K562 (cell line): ENCODE measurements around the gene DNAJC11. TPM values are rescaled to one million over a fixed set of nuclear protein-coding genes. Genes with fewer than 3 reads are reported as not detected.

Experiments used
- CHD2 ChIP-seq: IDR thresholded peaks from 2 replicates; pipeline ENCODE4 v1.6.1; 2011; ENCODE audit warnings: low read depth, low read length
- CXXC5 ChIP-seq: fragments of 250-450 bp; sonication (Bioruptor Pico); IDR thresholded peaks from 2 replicates; pipeline ENCODE4 v1.8.0; 2022; ENCODE audit warnings: inconsistent platforms, mild to moderate bottlenecking, moderate library complexity
- FOXP4 ChIP-seq: sonication (generic); formaldehyde crosslinking; IDR thresholded peaks from 2 replicates; pipeline ENCODE4 v1.8.0; 2022; ENCODE audit warnings: mild to moderate bottlenecking, missing genetic modification reagents, borderline replicate concordance
- HDAC3 ChIP-seq: fragments of 450-650 bp; IDR thresholded peaks from 2 replicates; pipeline ENCODE4 v1.6.1; 2018; ENCODE audit warnings: borderline replicate concordance, mild to moderate bottlenecking, moderate library complexity; ENCODE audit not compliant: partially characterized antibody
- ILF3 ChIP-seq: fragments of 450-650 bp; IDR thresholded peaks from 2 replicates; pipeline ENCODE4 v1.6.1; 2018; ENCODE audit warnings: antibody characterized with exemption, mild to moderate bottlenecking, moderate library complexity, borderline replicate concordance
- KLF13 ChIP-seq: fragments of 450-650 bp; IDR thresholded peaks from 2 replicates; pipeline ENCODE4 v1.6.1; 2016; ENCODE audit warnings: missing genetic modification characterization, low read depth, mild to moderate bottlenecking, missing compliant biosample characterization, moderate library complexity, borderline replicate concordance
- MYBL2 ChIP-seq, 2 experiments: fragments of 450-650 bp in 1 of 2; sonication (generic) in 1 of 2; formaldehyde crosslinking in 1 of 2; IDR thresholded peaks; 2 replicates each; pipeline versions ENCODE4 v1.6.1 to v1.8.1; 2017 to 2022; ENCODE audit warnings: borderline replicate concordance in 1 of 2, inconsistent platforms in 1 of 2, low read depth in 1 of 2, mild to moderate bottlenecking in 1 of 2, missing genetic modification reagents in 1 of 2, moderate library complexity in 1 of 2
- NFATC3 ChIP-seq: fragments of 450-650 bp; IDR thresholded peaks from 2 replicates; pipeline ENCODE4 v1.6.1; 2017; ENCODE audit warnings: mild to moderate bottlenecking
- NFIX ChIP-seq: fragments of 250-450 bp; sonication (Bioruptor Pico); IDR thresholded peaks from 2 replicates; pipeline ENCODE4 v1.4.0; 2020; ENCODE audit warnings: low read depth, mild to moderate bottlenecking, moderate library complexity
- NUFIP1 ChIP-seq: fragments of 450-650 bp; IDR thresholded peaks from 2 replicates; pipeline ENCODE4 v1.6.1; 2018; ENCODE audit not compliant: partially characterized antibody
- POLR2G ChIP-seq: fragments of 200-400 bp; formaldehyde crosslinking; IDR thresholded peaks from 2 replicates; pipeline ENCODE4 v1.6.1; 2017; ENCODE audit warnings: low read depth, mild to moderate bottlenecking, antibody characterized with exemption, low read length, moderate library complexity
- USF2 ChIP-seq: sonication (generic); formaldehyde crosslinking; IDR thresholded peaks from 2 replicates; pipeline ENCODE4 v1.5.0; 2020; ENCODE audit warnings: missing genetic modification reagents
- WHSC1 ChIP-seq: IDR thresholded peaks from one replicate; pipeline ENCODE4 v1.6.1; 2012; ENCODE audit warnings: low read length, control low read depth, inconsistent platforms
- ZKSCAN8 ChIP-seq: fragments of 200-800 bp; sonication (Bioruptor generic); IDR thresholded peaks from 2 replicates; pipeline ENCODE4 v1.6.1; 2016; ENCODE audit warnings: missing genetic modification characterization, missing compliant biosample characterization
- ZSCAN32 ChIP-seq: fragments of 450-650 bp; formaldehyde crosslinking; IDR thresholded peaks from 2 replicates; pipeline ENCODE4 v1.4.0; 2020; ENCODE audit warnings: mild to moderate bottlenecking, moderate library complexity
- polyA plus RNA-seq, 8 experiments: library from polyadenylated mRNA; depleted of rRNA in 4 of 8; stranded (reverse) in 5 of 8; unstranded in 3 of 8; fragments of >200 nt; fragmentation: Nextera tagmentation in 2 of 8; fragmentation: Illumina TruSeq in 1 of 8; extraction: Ambion mirVana in 2 of 8; extraction: Trizol in 1 of 8; gene quantifications; 2 replicates each; pipeline versions ENCODE4 v1.2.1 to v1.2.3, GENCODE V29; 2011 to 2014; ENCODE audit warnings: inconsistent platforms in 1 of 8, missing spikeins in 1 of 8
- total RNA-seq, 7 experiments: library from RNA; depleted of rRNA in 6 of 7; stranded (reverse); fragments of >200 nt in 6 of 7; fragmentation: Illumina TruSeq in 2 of 7; extraction: Trizol in 2 of 7; gene quantifications; 2 replicates each; pipeline versions ENCODE4 v1.2.1 to v1.2.3, GENCODE V29; 2011 to 2021; ENCODE audit warnings: low replicate concordance in 1 of 7
- TF ChIP-seq, protein P1 (sequence below): fragments of 250-450 bp; sonication (Bioruptor Pico); IDR thresholded peaks from 2 replicates; pipeline ENCODE4 v1.4.0; 2020; ENCODE audit warnings: mild to moderate bottlenecking, moderate library complexity
- TF ChIP-seq, protein P2 (sequence below), 2 experiments: fragments of 450-650 bp in 1 of 2; sonication (generic) in 1 of 2; formaldehyde crosslinking; conservative IDR thresholded peaks; 2 replicates each; pipeline versions ENCODE4 v1.4.0 to v1.8.1; 2020 to 2022; ENCODE audit warnings: mild to moderate bottlenecking in 1 of 2, missing genetic modification reagents in 1 of 2

Gene DNAJC11
- total and polyA plus RNA-seq, 9 of the 15 experiments (the other 6 are each of a cell fraction or from before 2014, with no cell fraction given) = 14.1 to 123 (median 76.6) TPM

DNA sequence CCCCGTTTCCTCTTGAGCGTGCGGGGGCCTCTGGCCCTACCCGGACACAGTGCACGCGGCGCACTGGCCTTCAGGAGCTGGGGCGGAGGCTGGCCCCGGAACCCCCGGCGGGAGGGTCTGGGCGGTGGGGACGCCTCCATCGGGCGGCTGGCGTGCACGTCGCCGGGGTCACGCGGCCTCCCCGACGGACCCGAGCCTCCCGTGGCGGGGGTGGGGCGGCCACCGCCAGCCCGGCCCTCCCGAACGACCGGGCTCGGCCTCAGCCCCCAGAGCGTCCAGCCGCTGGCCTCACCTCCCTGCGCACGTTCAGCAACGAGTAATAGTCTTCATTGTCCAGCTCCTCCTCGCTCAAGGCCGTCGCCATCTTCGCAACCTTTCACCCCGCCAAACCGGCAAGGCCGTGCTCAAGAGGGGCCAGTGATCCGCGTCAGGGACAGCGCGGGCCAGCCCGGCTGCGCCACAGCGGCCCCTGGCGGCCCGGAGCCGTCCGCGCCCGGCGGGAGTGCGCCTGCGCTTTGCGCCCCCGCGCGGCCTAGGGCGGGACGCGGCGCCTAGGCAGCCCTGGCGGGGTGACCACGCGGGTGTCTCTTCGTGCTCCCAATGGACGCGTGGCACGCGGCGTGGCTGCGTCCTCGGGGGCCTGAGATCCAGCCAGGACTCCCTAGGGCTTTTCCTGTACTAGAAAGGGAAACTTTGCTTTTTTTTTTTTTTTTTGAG is at the start of gene DNAJC11 (continued):
- TF ChIP-seq NFATC3 (no peak), FOXP4 (peak; percentile 99), WHSC1 (no peak), NUFIP1 (no peak), ZSCAN32 (CRISPR knock-in tag) (no peak), KLF13 (tag) (peak; percentile 48; the same call in 1 of the 2 replicates), HDAC3 (no peak), CHD2 (no peak; the same call in 1 of the 2 replicates), ILF3 (no peak; the same call in 1 of the 2 replicates), MYBL2 (IDR thresholded peaks at IDR 0.05; ENCODE audit: low read depth) (no peak), MYBL2 (CRISPR knock-in tag; IDR thresholded peaks at IDR 0.05; ENCODE audit: borderline replicate concordance) (peak; percentile 65; the same call in 1 of the 2 replicates), NFIX (CRISPR knock-in tag) (no peak), ZKSCAN8 (CRISPR knock-in tag) (peak; percentile 60; the same call in 1 of the 2 replicates), POLR2G (peak; percentile 94), CXXC5 (peak; percentile 99), USF2 (peak; percentile 47; the same call in 1 of the 2 replicates)
- TF ChIP-seq, protein P1, sequence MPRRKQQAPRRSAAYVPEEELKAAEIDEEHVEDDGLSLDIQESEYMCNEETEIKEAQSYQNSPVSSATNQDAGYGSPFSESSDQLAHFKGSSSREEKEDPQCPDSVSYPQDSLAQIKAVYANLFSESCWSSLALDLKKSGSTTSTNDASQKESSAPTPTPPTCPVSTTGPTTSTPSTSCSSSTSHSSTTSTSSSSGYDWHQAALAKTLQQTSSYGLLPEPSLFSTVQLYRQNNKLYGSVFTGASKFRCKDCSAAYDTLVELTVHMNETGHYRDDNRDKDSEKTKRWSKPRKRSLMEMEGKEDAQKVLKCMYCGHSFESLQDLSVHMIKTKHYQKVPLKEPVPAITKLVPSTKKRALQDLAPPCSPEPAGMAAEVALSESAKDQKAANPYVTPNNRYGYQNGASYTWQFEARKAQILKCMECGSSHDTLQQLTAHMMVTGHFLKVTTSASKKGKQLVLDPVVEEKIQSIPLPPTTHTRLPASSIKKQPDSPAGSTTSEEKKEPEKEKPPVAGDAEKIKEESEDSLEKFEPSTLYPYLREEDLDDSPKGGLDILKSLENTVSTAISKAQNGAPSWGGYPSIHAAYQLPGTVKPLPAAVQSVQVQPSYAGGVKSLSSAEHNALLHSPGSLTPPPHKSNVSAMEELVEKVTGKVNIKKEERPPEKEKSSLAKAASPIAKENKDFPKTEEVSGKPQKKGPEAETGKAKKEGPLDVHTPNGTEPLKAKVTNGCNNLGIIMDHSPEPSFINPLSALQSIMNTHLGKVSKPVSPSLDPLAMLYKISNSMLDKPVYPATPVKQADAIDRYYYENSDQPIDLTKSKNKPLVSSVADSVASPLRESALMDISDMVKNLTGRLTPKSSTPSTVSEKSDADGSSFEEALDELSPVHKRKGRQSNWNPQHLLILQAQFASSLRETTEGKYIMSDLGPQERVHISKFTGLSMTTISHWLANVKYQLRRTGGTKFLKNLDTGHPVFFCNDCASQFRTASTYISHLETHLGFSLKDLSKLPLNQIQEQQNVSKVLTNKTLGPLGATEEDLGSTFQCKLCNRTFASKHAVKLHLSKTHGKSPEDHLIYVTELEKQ = no peak
- TF ChIP-seq, protein P2, sequence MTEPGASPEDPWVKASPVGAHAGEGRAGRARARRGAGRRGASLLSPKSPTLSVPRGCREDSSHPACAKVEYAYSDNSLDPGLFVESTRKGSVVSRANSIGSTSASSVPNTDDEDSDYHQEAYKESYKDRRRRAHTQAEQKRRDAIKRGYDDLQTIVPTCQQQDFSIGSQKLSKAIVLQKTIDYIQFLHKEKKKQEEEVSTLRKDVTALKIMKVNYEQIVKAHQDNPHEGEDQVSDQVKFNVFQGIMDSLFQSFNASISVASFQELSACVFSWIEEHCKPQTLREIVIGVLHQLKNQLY (CRISPR knock-in tag; conservative IDR thresholded peaks at IDR 0.05) = peak in 1 of 2 experiments; percentile 92; a peak in 2 of 4 replicates
